Colonic mucosa (tissue), 4 donors: ENCODE measurements around the gene ARHGEF26. TPM values are rescaled to one million over a fixed set of nuclear protein-coding genes. Genes with fewer than 3 reads are reported as not detected.

Experiments used
- DNase-seq: peaks from one replicate; pipeline ENCODE4 v3.0.0-alpha.2; 2020
- H3K27ac ChIP-seq: fragments of 200-600 bp; one replicate; pipeline ENCODE4 v1.8.0; 2021
- H3K27me3 ChIP-seq: fragments of 200-600 bp; one replicate; pipeline ENCODE4 v1.8.0; 2021
- H3K36me3 ChIP-seq: fragments of 200-600 bp; one replicate; pipeline ENCODE4 v1.8.0; 2021
- H3K4me1 ChIP-seq: fragments of 200-600 bp; one replicate; pipeline ENCODE4 v1.8.0; 2021; ENCODE audit warnings: mild to moderate bottlenecking
- H3K4me3 ChIP-seq: fragments of 200-600 bp; one replicate; pipeline ENCODE4 v1.8.0; 2021
- H3K9ac ChIP-seq, 2 donors: one replicate each; pipeline ENCODE4 v1.7.0; 2013; ENCODE audit warnings: control low read depth in 2 of 2, low read depth in 2 of 2, low read length in 2 of 2
- H3K9me3 ChIP-seq: fragments of 200-600 bp; one replicate; pipeline ENCODE4 v1.8.0; 2021
- intact Hi-C: fragments of 100-400 bp; cut with DNase I; formaldehyde crosslinking; loops from one replicate; pipeline ENCODE4 v1.14.1; 2022
- total RNA-seq, 2 donors: library from RNA; stranded (reverse); fragmentation: NEBNext Ultra II Directional in 1 of 2; extraction: Animal tissue kit (Norgen Biotek cat#: 25700) in 1 of 2; gene quantifications; one replicate each; pipeline ENCODE4 v1.2.1, GENCODE V29; 2021
- TF ChIP-seq, protein P1 (sequence below): fragments of 200-600 bp; IDR thresholded peaks from one replicate; pipeline ENCODE4 v1.8.0; 2022; ENCODE audit warnings: antibody characterized with exemption, mild to moderate bottlenecking
- donor health status: healthy.
- donor health status: DM: no; HTN: no; CAD: no.
- donor health status: DM: no; HTN: no; CAD: no.

The ARHGEF26 gene
- total RNA-seq, 2 donors from 2014 or later: 5.2 to 6.6 TPM

GRCh38 chr3:154152741-154153140, 31.6 kb downstream of the ARHGEF26 start:
- Histone ChIP-seq H3K36me3 (no peaks in the 10 kb centered on the region), H3K9me3 (no peaks in the 10 kb centered on the region), H3K27ac (no peak overlapping the region), H3K4me3 (no peak overlapping the region), H3K9ac (no peak overlapping the region), H3K27me3 (no peaks in the 10 kb centered on the region), H3K4me1 (no peaks in the 10 kb centered on the region)
- intact Hi-C loops: no loop called here
- DNase-seq: no peak
- TF ChIP-seq, protein P1, sequence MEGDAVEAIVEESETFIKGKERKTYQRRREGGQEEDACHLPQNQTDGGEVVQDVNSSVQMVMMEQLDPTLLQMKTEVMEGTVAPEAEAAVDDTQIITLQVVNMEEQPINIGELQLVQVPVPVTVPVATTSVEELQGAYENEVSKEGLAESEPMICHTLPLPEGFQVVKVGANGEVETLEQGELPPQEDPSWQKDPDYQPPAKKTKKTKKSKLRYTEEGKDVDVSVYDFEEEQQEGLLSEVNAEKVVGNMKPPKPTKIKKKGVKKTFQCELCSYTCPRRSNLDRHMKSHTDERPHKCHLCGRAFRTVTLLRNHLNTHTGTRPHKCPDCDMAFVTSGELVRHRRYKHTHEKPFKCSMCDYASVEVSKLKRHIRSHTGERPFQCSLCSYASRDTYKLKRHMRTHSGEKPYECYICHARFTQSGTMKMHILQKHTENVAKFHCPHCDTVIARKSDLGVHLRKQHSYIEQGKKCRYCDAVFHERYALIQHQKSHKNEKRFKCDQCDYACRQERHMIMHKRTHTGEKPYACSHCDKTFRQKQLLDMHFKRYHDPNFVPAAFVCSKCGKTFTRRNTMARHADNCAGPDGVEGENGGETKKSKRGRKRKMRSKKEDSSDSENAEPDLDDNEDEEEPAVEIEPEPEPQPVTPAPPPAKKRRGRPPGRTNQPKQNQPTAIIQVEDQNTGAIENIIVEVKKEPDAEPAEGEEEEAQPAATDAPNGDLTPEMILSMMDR: no peak

GRCh38 chr3:154156530-154156929, 35.3 kb downstream of the ARHGEF26 start:
- Histone ChIP-seq H3K4me1 (no peaks in the 10 kb centered on the region), H3K9ac (no peak overlapping the region), H3K4me3 (no peak overlapping the region), H3K27ac (no peak overlapping the region), H3K36me3 (no peaks in the 10 kb centered on the region), H3K27me3 (no peaks in the 10 kb centered on the region), H3K9me3 (no peaks in the 10 kb centered on the region)
- TF ChIP-seq, protein P1: no peak
- intact Hi-C loops: no loop called here
- no peak for DNase-seq

DNA sequence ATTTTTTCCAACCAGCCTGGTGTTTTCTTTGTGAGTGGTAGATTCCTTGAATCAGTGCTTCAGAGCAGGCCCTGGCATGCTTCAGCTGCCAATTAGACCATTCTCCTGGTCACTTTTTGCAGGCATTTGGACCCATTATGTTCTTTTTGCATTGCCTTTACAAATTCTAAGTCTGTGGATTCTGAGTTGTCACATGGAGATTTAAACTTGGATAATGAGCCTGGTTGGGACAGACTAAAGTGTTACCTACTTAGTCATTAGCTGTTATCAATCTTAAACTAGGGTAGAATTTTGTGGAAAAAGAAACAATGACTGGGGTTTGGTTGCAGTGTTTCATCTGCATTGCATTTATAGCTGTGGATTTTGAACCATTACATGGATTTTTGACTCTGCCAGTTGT, 40.6 kb downstream of the ARHGEF26 start:
- Histone ChIP-seq H3K9ac (no peak overlapping the region), H3K4me1 (no peaks in the 10 kb centered on the region), H3K9me3 (no peaks in the 10 kb centered on the region), H3K27ac (no peak overlapping the region), H3K4me3 (no peak overlapping the region), H3K36me3 (no peaks in the 10 kb centered on the region), H3K27me3 (no peaks in the 10 kb centered on the region)
- intact Hi-C loops: no loop called here
- TF ChIP-seq, protein P1: no peak
- no peak for DNase-seq

GRCh38 chr3:154164387-154164786, 43.2 kb downstream of the ARHGEF26 start:
- H3K4me1 ChIP-seq: no peaks in the 10 kb centered on the region

GRCh38 chr3:154168998-154169795, 48.0 kb downstream of the ARHGEF26 start:
- H3K4me1 ChIP-seq: no peaks in the 10 kb centered on the region
- TF ChIP-seq, protein P1: no peak
- H3K4me3 ChIP-seq: no peak overlapping the region
- no peaks in the 10 kb centered on the region for H3K27me3 ChIP-seq
- intact Hi-C loops: no loop called here
- DNase-seq: no peak
- no peak overlapping the region for H3K27ac ChIP-seq
- H3K9me3 ChIP-seq: no peaks in the 10 kb centered on the region
- H3K36me3 ChIP-seq: no peaks in the 10 kb centered on the region
- no peak overlapping the region for H3K9ac ChIP-seq

More at GRCh38 chr3:154164387-154164786, 43.2 kb downstream of the ARHGEF26 start:
- H3K9me3 ChIP-seq: no peaks in the 10 kb centered on the region
- TF ChIP-seq, protein P1: no peak
- DNase-seq: no peak
- H3K36me3 ChIP-seq: no peaks in the 10 kb centered on the region
- no peak overlapping the region for H3K9ac ChIP-seq
- intact Hi-C loops: no loop called here
- no peak overlapping the region for H3K4me3 ChIP-seq
- no peaks in the 10 kb centered on the region for H3K27me3 ChIP-seq
- H3K27ac ChIP-seq: no peak overlapping the region
